ENCODE results near the gene ECSCR. TPM values are rescaled to one million over a fixed set of nuclear protein-coding genes. Genes with fewer than 3 reads are reported as not detected.
"Not testable (repeated sequence)": the region's sequence is repeated elsewhere in the genome, so short reads cannot be mapped to it uniquely, and the experiment has no call there.

The ECSCR gene, protein sequence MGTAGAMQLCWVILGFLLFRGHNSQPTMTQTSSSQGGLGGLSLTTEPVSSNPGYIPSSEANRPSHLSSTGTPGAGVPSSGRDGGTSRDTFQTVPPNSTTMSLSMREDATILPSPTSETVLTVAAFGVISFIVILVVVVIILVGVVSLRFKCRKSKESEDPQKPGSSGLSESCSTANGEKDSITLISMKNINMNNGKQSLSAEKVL
- polyA plus RNA-seq: 10 to 100 TPM in 1 of 2 donors, 1 to 10 TPM in 1; 3.1 to 11.4 TPM

DNA sequence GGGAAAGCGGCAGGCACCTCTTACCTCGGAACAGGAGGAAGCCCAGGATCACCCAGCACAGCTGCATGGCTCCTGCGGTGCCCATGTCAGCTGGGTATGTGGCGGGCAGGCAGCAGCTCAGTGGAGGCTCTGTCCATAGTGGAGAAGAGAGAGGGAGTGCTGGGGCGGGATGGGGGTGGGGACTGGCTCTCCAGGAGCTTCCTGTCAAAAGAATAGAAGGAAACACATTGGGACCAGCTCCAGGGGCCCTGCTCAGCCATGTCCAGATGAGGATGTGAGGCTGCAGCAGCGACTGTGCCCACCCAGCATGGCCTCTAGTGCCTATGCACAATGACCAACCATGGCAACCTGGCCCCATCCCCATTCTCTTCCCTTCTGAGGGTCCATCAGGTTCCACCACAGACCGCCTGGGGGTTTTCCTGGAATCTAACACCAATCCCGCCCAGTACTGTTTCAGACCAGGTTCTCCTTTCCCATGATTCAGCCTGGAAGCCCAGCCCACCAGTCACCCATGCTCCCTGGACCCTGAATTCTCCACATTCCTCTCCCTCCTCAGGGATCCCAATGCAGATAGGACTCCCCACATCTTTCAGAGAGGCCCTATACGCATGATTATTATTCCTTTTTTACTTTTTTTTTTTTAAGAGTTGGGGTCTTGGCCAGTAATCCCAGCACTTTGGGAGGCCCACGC lies at the start of gene ECSCR:
Gene ECSCR (minus strand): TSS at position 158 of the 691 bp plus-strand sequence. CDS start 73 bp downstream, at position 85.
- 77 to 83% methylated on average over 10 of the region's 10 CpGs for WGBS, 2 donors
- Histone ChIP-seq H3K9me3 (ENCODE audit: control insufficient read depth in 2 of 2, insufficient read depth in 1 of 2, low read depth in 1 of 2, low read length in 1 of 2) (no peaks in the 10 kb centered on the region), H3K27ac (ENCODE audit: low read depth in 2 of 2, low read length in 1 of 2) (peak within 1 kb of the TSS; percentile 8 to 11), H3K4me1 (ENCODE audit: control insufficient read depth in 2 of 2, insufficient read depth in 2 of 2, low read length in 1 of 2) (peaks cover 0 to 4% of the 10 kb centered on the region in 2 donors), H3K27me3 (ENCODE audit: control insufficient read depth in 1 of 2, insufficient read depth in 2 of 2, low read length in 2 of 2) (no peaks in the 10 kb centered on the region), H3K4me3 (ENCODE audit: low read depth in 1 of 2, low read length in 2 of 2) (no peak within 1 kb of the TSS), H3K36me3 (ENCODE audit: control insufficient read depth in 2 of 2, insufficient read depth in 2 of 2, low read length in 1 of 2) (no peaks in the 10 kb centered on the region)

- H3K27ac ChIP-seq (ENCODE audit: low read depth in 2 of 2, low read length in 1 of 2); H3K36me3 ChIP-seq (ENCODE audit: control insufficient read depth in 2 of 2, insufficient read depth in 2 of 2, low read length in 1 of 2); H3K4me1 ChIP-seq (ENCODE audit: control insufficient read depth in 2 of 2, insufficient read depth in 2 of 2, low read length in 1 of 2); H3K27me3 ChIP-seq (ENCODE audit: control insufficient read depth in 1 of 2, insufficient read depth in 2 of 2, low read length in 2 of 2); H3K9me3 ChIP-seq (ENCODE audit: control insufficient read depth in 2 of 2, insufficient read depth in 1 of 2, low read depth in 1 of 2, low read length in 1 of 2); H3K4me3 ChIP-seq (ENCODE audit: low read depth in 1 of 2, low read length in 2 of 2): not testable (repeated sequence)
- 77 to 87% methylated on average over 5 of the region's 5 CpGs for WGBS, 2 donors
These were observed 42.2 kb upstream of the ECSCR start for GRCh38 chr5:139504722-139505121.

- not testable (repeated sequence) for H3K9me3 ChIP-seq (ENCODE audit: control insufficient read depth in 2 of 2, insufficient read depth in 1 of 2, low read depth in 1 of 2, low read length in 1 of 2); H3K27ac ChIP-seq (ENCODE audit: low read depth in 2 of 2, low read length in 1 of 2); H3K4me3 ChIP-seq (ENCODE audit: low read depth in 1 of 2, low read length in 2 of 2); H3K27me3 ChIP-seq (ENCODE audit: control insufficient read depth in 1 of 2, insufficient read depth in 2 of 2, low read length in 2 of 2); H3K36me3 ChIP-seq (ENCODE audit: control insufficient read depth in 2 of 2, insufficient read depth in 2 of 2, low read length in 1 of 2); H3K4me1 ChIP-seq (ENCODE audit: control insufficient read depth in 2 of 2, insufficient read depth in 2 of 2, low read length in 1 of 2)
- WGBS, 2 donors: 78 to 86% methylated on average over 15 of the region's 15 CpGs
These were observed 41.3 kb upstream of the ECSCR start for GRCh38 chr5:139503879-139504278.

DNA sequence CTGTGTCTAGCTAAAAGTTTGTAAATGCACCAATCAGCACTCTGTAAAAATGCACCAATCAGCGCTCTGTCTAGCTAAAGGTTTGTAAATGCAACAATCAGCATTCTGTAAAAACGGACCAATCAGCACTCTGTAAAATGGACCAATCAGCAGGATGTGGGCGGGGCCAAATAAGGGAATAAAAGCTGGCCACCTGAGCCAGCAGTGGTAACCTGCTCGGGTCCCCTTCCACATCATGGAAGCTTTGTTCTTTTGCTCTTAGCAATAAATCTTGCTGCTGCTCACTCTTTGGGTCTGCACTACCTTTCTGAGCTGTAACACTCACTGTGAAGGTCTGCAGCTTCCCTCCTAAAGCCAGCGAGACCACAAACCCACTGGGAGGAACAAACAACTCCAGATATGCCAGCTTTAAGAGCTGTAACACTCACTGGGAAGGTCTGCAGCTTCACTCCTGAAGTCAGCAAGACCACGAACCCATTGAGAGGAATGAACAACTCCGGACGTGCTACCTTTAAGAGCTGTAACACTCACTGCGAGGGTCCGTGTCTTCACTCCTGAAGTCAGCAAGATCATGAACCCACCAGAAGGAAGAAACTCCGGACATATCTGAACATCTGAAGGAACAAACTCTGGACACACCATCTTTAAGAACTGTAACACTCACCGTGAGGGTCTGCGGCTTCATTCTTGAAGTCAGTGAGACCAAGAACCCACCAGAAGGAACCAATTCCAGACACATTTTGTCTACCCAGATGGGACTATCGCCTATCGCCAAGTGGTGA lies 40.7 kb upstream of the ECSCR start:
- H3K4me1 ChIP-seq (ENCODE audit: control insufficient read depth in 2 of 2, insufficient read depth in 2 of 2, low read length in 1 of 2); H3K27me3 ChIP-seq (ENCODE audit: control insufficient read depth in 1 of 2, insufficient read depth in 2 of 2, low read length in 2 of 2); H3K9me3 ChIP-seq (ENCODE audit: control insufficient read depth in 2 of 2, insufficient read depth in 1 of 2, low read depth in 1 of 2, low read length in 1 of 2); H3K27ac ChIP-seq (ENCODE audit: low read depth in 2 of 2, low read length in 1 of 2); H3K4me3 ChIP-seq (ENCODE audit: low read depth in 1 of 2, low read length in 2 of 2); H3K36me3 ChIP-seq (ENCODE audit: control insufficient read depth in 2 of 2, insufficient read depth in 2 of 2, low read length in 1 of 2): not testable (repeated sequence)
- 91 to 92% methylated on average over 15 of the region's 15 CpGs for WGBS, 2 donors

- Histone ChIP-seq H3K27me3 (ENCODE audit: control insufficient read depth in 1 of 2, insufficient read depth in 2 of 2, low read length in 2 of 2) (no peaks in the 10 kb centered on the region), H3K4me3 (ENCODE audit: low read depth in 1 of 2, low read length in 2 of 2) (no peak overlapping the region), H3K27ac (ENCODE audit: low read depth in 2 of 2, low read length in 1 of 2) (no peak overlapping the region), H3K36me3 (ENCODE audit: control insufficient read depth in 2 of 2, insufficient read depth in 2 of 2, low read length in 1 of 2) (no peaks in the 10 kb centered on the region), H3K4me1 (ENCODE audit: control insufficient read depth in 2 of 2, insufficient read depth in 2 of 2, low read length in 1 of 2) (no peaks in the 10 kb centered on the region), H3K9me3 (ENCODE audit: control insufficient read depth in 2 of 2, insufficient read depth in 1 of 2, low read depth in 1 of 2, low read length in 1 of 2) (peaks cover 0 to 5% of the 10 kb centered on the region in 2 donors)
- WGBS, 2 donors: 83 to 85% methylated on average over 4 of the region's 4 CpGs
These were observed 38.8 kb upstream of the ECSCR start for GRCh38 chr5:139501381-139501780.

DNA sequence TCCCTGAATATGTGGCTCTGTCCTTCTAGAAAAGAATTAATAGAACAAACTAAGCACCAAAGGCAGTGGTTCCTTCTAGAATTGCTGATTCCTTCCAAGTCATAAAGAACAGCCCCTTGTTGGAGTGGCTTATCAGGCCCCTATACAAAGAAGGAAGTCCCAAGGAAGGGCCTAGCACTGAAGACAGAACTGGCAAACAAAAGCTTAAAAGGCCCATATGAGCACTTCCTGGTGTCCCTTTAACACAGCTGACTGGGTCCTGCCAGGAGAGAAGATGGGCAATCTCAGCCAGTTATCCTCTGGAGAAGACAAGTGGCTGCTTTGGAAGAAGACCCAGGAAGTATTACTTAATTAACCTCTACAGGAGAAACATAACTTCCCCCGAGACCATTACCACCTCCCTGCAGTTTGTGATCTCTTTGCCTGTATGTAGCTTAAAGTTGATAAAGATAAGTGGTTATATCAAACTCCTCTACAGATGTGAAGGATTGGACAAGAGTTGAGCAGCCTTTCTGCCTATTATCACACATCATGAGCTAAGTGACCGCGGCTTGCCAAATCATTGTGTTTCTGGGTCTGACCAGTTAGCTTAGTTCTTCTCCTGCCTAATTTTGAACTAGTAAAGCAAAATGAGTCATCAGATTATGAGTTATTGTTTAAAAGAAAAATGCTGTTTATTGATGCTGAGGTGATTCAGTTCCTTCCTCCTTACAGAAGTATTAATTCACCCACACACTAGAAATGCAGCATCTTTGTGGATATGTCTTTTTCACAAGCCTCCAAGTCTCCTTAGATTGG lies 33.3 kb upstream of the ECSCR start:
- H3K4me1 ChIP-seq (ENCODE audit: control insufficient read depth in 2 of 2, insufficient read depth in 2 of 2, low read length in 1 of 2): peaks cover 0 to 5% of the 10 kb centered on the region in 2 donors
- no peaks in the 10 kb centered on the region for H3K36me3 ChIP-seq (ENCODE audit: control insufficient read depth in 2 of 2, insufficient read depth in 2 of 2, low read length in 1 of 2)
- no peak overlapping the region for H3K4me3 ChIP-seq (ENCODE audit: low read depth in 1 of 2, low read length in 2 of 2)
- H3K9me3 ChIP-seq (ENCODE audit: control insufficient read depth in 2 of 2, insufficient read depth in 1 of 2, low read depth in 1 of 2, low read length in 1 of 2): no peaks in the 10 kb centered on the region
- H3K27ac ChIP-seq (ENCODE audit: low read depth in 2 of 2, low read length in 1 of 2): peak overlapping the region; percentile 83 to 88
- 72 to 73% methylated on average over 3 of the region's 3 CpGs for WGBS, 2 donors
- H3K27me3 ChIP-seq (ENCODE audit: control insufficient read depth in 1 of 2, insufficient read depth in 2 of 2, low read length in 2 of 2): no peaks in the 10 kb centered on the region

GRCh38 chr5:139494832-139495231 lies 32.3 kb upstream of the ECSCR start:
- H3K27ac ChIP-seq (ENCODE audit: low read depth in 2 of 2, low read length in 1 of 2): peak overlapping the region; percentile 83 to 88
- no peaks in the 10 kb centered on the region for H3K9me3 ChIP-seq (ENCODE audit: control insufficient read depth in 2 of 2, insufficient read depth in 1 of 2, low read depth in 1 of 2, low read length in 1 of 2)

GRCh38 chr5:139494256-139494655 lies 31.7 kb upstream of the ECSCR start:
- WGBS, 2 donors: 76 to 79% methylated on average over 3 of the region's 3 CpGs
- Histone ChIP-seq H3K36me3 (ENCODE audit: control insufficient read depth in 2 of 2, insufficient read depth in 2 of 2, low read length in 1 of 2) (no peaks in the 10 kb centered on the region), H3K27ac (ENCODE audit: low read depth in 2 of 2, low read length in 1 of 2) (peak overlapping the region; percentile 26 to 86), H3K4me3 (ENCODE audit: low read depth in 1 of 2, low read length in 2 of 2) (no peak overlapping the region), H3K9me3 (ENCODE audit: control insufficient read depth in 2 of 2, insufficient read depth in 1 of 2, low read depth in 1 of 2, low read length in 1 of 2) (no peaks in the 10 kb centered on the region), H3K4me1 (ENCODE audit: control insufficient read depth in 2 of 2, insufficient read depth in 2 of 2, low read length in 1 of 2) (peaks cover 0 to 5% of the 10 kb centered on the region in 2 donors), H3K27me3 (ENCODE audit: control insufficient read depth in 1 of 2, insufficient read depth in 2 of 2, low read length in 2 of 2) (no peaks in the 10 kb centered on the region)

More at GRCh38 chr5:139494832-139495231, 32.3 kb upstream of the ECSCR start:
- H3K27me3 ChIP-seq (ENCODE audit: control insufficient read depth in 1 of 2, insufficient read depth in 2 of 2, low read length in 2 of 2): no peaks in the 10 kb centered on the region
- H3K4me3 ChIP-seq (ENCODE audit: low read depth in 1 of 2, low read length in 2 of 2): no peak overlapping the region
- no peaks in the 10 kb centered on the region for H3K36me3 ChIP-seq (ENCODE audit: control insufficient read depth in 2 of 2, insufficient read depth in 2 of 2, low read length in 1 of 2)
- H3K4me1 ChIP-seq (ENCODE audit: control insufficient read depth in 2 of 2, insufficient read depth in 2 of 2, low read length in 1 of 2): peaks cover 0 to 5% of the 10 kb centered on the region in 2 donors

GRCh38 chr5:139492700-139493192 lies 30.2 kb upstream of the ECSCR start:
- H3K27ac ChIP-seq (ENCODE audit: low read depth in 2 of 2, low read length in 1 of 2): peak overlapping the region in 1 of 2 donors; percentile 7
- H3K4me1 ChIP-seq (ENCODE audit: control insufficient read depth in 2 of 2, insufficient read depth in 2 of 2, low read length in 1 of 2): peaks cover 0 to 5% of the 10 kb centered on the region in 2 donors
- H3K9me3 ChIP-seq (ENCODE audit: control insufficient read depth in 2 of 2, insufficient read depth in 1 of 2, low read depth in 1 of 2, low read length in 1 of 2): no peaks in the 10 kb centered on the region
- H3K4me3 ChIP-seq (ENCODE audit: low read depth in 1 of 2, low read length in 2 of 2): no peak overlapping the region
- WGBS, 2 donors: 40 to 45% methylated on average over 6 of the region's 6 CpGs
- no peaks in the 10 kb centered on the region for H3K27me3 ChIP-seq (ENCODE audit: control insufficient read depth in 1 of 2, insufficient read depth in 2 of 2, low read length in 2 of 2)
- H3K36me3 ChIP-seq (ENCODE audit: control insufficient read depth in 2 of 2, insufficient read depth in 2 of 2, low read length in 1 of 2): no peaks in the 10 kb centered on the region
